Fibroblast of pulmonary artery (primary cell): Measurements from ENCODE around the gene CDCA8.
A peak's percentile ranks its signal among the peaks of the same experiment; 100 is the strongest.
"Not testable (repeated sequence)": the region's sequence is repeated elsewhere in the genome, so short reads cannot be mapped to it uniquely, and the experiment has no call there.

Experiments used
- DNase-seq: peaks from one replicate; pipeline ENCODE4 v3.0.0-alpha.2; 2010; ENCODE audit warnings: low read depth
- H3K4me3 ChIP-seq: replicated peaks from 2 replicates; pipeline ENCODE4 v1.5.1; 2011; ENCODE audit warnings: low read depth, mild to moderate bottlenecking, control low read depth, low read length, moderate library complexity
- TF ChIP-seq, protein P1 (sequence below): IDR thresholded peaks from 2 replicates; pipeline ENCODE4 v1.5.1; 2011; ENCODE audit warnings: mild to moderate bottlenecking, control low read depth, low read length, inconsistent platforms; ENCODE audit errors: missing control alignments

Gene CDCA8

DNA sequence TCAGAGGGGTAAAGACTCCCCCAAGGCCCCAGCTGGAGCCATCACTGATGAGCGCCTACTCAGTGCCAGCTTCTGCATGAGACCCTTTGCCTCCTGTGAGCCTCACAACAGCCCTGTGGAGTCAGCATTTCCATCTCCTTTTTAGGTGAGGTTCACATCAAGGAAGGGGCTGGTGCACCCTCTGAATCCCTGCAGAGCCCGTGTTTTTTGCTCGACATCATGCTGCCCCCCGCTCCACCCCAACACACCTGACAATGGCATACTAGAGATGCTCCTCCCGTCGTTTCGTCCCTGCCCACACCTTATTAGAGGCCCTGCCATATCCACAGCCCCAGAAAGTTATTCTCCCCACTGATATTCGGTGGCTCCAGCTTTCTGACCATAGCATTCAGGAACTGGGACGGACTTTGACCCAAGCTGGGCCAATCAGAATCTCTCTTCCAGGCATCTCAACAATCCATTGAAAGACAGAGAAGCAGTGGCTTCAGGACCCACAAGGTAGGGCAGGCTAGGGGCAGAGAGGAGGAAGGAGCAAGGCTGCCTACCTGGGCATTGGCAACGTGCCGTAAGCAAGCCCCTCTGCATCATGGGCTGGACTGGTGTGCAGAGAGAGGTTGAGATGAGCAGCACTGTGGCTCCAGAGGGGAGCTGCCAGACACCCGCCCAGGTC, 39.9 kb downstream of the CDCA8 start:
- no peak overlapping the region for H3K4me3 ChIP-seq
- TF ChIP-seq, protein P1, sequence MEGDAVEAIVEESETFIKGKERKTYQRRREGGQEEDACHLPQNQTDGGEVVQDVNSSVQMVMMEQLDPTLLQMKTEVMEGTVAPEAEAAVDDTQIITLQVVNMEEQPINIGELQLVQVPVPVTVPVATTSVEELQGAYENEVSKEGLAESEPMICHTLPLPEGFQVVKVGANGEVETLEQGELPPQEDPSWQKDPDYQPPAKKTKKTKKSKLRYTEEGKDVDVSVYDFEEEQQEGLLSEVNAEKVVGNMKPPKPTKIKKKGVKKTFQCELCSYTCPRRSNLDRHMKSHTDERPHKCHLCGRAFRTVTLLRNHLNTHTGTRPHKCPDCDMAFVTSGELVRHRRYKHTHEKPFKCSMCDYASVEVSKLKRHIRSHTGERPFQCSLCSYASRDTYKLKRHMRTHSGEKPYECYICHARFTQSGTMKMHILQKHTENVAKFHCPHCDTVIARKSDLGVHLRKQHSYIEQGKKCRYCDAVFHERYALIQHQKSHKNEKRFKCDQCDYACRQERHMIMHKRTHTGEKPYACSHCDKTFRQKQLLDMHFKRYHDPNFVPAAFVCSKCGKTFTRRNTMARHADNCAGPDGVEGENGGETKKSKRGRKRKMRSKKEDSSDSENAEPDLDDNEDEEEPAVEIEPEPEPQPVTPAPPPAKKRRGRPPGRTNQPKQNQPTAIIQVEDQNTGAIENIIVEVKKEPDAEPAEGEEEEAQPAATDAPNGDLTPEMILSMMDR, result no peak
- DNase-seq, result no peak

DNA sequence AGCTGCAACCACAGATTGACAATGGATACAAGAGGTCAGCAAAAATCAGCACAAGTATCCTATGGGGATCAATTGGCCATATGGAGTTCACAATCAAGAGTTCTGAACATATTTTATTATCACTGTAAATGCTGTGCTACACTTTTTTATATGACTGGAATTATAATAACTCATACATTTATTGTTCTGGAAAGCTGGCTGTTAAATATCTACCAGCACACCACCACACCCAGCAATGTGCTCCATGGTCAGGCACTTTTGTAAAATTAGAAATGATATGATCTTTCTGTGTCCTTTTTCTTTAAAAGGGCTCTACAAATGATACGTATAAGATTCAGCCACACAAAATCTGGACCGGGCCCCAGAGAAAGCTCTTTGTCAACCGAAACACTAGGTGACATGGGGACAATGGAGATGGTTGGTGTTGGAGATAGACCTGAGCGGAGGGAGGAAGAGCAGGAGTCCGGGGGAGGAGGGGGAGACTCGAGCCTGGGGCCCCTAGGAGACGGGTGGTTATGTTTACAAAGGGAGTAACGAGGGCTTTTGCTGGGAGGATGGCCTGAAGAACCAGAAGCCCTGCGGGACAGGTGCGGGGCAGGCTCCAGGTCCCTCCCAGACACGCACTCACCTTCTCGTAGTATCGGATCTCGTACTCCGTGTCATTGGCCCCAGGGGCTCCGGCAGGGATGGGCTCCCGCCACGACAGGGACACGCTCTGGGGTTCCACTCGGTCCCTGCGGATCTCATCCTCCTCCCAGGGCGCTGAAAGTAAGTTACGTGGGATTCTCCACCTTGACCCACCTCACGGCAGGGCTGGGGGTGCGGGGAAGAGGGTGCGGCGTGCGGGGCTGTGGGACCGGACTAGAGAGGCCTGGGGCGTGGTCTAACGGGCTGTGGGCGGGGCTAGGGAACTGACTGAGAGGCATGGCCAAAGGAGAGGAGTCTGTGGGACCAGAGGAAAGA, 42.6 kb downstream of the CDCA8 start:
- TF ChIP-seq, protein P1, result no peak
- no peak overlapping the region for H3K4me3 ChIP-seq
- DNase-seq, result no peak

DNA sequence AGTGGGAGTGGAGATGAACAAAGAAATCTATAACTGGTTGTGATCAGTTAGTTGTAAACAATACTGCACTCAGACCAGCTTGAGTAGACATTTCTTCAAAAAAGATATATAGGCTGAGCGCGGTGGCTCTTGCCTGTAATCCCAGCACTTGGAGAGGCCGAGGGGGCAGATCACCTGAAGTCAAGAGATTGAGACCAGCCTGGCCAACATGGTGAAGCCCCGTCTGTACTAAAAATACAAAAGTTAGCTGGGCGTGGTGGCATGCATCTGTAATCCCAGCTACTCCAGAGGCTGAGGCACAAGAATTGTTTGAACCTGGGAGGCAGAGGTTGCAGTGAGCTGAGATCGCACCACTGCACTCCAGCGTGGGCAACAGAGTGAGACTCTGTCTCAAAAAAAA, 45.7 kb downstream of the CDCA8 start:
- not testable (repeated sequence) for DNase-seq, H3K4me3 ChIP-seq

DNA sequence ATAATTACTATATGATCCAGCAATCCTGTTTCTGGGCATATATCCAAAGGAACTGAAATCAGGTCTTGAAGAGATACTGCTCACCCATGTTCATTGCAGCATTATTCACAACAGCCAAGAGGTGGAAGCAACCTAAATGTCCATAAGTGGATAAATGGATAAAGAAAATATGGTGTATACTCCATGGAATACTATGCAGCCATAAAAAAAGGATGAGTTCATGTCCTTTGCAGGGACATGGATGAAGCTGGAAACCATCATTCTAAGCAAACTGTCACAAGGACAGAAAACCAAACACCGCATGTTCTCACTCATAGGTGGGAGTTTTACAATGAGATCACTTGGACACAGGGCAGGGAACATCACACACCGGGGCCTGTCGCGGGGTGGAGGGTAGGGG, 46.3 kb downstream of the CDCA8 start:
- not testable (repeated sequence) for DNase-seq

DNA sequence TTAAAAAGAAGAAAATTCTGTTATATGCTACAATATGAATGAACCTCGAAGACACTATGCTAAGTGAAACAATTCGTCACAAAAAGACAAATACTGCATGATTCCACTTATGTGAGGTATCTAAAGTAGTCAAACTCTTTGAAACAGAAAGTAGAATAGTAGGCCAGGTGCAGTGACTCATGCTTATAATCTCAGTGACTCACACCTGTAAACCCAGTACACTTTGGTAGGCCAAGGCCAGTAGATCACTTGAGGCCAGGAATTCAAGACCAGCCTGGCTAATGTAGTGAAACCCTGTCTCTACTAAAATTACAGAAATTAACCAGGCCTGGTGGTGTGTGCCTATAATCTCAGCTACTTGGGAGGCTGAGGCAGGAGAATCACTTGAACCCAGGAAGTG, 46.9 kb downstream of the CDCA8 start:
- TF ChIP-seq, protein P1, result no peak
- no peak overlapping the region for H3K4me3 ChIP-seq
- DNase-seq, result no peak

More for the DNA sequence above, 46.3 kb downstream of the CDCA8 start:
- H3K4me3 ChIP-seq, result not testable (repeated sequence)

DNA sequence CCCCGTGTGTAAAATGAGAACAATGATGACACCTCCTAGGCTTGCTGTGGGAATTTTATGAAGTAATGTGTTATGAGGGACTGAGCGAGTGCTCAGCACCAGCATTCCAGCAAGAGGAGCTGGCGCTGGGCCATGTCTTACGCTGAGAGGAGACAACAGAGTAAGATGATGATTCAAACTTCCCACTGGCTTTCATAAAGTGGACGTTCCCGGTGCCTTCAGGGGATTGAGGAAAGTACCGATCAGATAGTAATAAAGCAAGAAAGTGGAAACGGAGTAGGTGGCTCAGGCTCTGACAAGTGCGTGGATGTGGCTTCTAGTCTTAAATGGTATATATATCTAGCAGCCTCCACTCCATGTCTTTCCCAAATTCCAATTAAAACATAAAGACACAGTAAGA, 48.8 kb downstream of the CDCA8 start:
- H3K4me3 ChIP-seq, result no peak overlapping the region
- DNase-seq, result peak; percentile 59
- TF ChIP-seq, protein P1, result no peak

DNA sequence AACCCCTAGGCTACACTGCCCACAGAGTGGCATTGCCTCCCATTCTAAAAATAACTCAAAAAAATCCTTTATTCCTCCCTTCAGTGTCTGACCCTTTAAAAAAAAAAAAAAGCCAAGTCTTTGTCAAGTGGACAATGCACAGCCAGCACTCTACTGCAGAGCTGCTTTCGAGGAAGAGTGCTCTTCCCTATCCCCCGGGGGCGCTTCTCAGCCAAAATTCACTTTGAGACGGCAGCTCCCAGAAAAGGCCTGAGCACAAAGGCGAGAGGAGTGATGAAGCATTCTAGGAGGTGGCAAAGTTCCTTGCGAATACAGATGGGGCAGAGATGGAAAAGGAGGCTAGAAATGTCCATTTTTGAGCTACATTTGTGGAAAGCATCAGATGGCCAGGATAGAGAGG, 49.3 kb downstream of the CDCA8 start:
- no peak for DNase-seq
- TF ChIP-seq, protein P1, result no peak
- H3K4me3 ChIP-seq, result no peak overlapping the region

DNA sequence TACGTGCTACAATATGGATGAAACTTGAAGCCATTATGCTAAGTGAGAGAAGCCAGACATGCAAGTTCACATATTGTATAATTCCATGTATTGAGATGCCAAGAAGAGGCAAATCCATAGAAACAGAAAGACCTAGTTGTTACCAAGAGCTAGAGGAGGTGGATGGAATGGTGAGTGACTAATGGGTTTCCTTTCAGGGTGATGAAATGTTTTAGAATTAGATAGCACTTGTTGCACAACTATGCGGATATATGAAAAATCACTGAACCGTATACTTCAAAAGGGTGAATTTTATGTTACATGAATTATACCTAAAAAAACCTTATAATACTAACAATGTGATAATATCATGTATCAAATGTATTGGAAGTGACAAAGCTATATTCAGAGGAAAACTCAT, 54.5 kb downstream of the CDCA8 start:
- DNase-seq, result no peak
- H3K4me3 ChIP-seq, result no peak overlapping the region
- TF ChIP-seq, protein P1, result no peak
